Naive thymus-derived CD4-positive, alpha-beta T cell (primary cell): ENCODE results near the gene POTEG. TPM values are rescaled to one million over a fixed set of nuclear protein-coding genes. Genes with fewer than 3 reads are reported as not detected.
"Not testable (repeated sequence)": the region's sequence is repeated elsewhere in the genome, so short reads cannot be mapped to it uniquely, and the experiment has no call there.

Source experiments
- ATAC-seq: fragments of 150-1000 bp; cut with Tn5 transposase; 2 replicates; pipeline ENCODE4 v1.10.0; 2021; ENCODE audit warnings: mild to moderate bottlenecking, moderate library complexity
- CTCF ChIA-PET: fragments of 350-600 bp; sonication (Branson Sonifier 250); formaldehyde crosslinking; loops from one replicate; lab custom pipeline; 2021; ENCODE audit warnings: antibody characterized with exemption; lab: Charles Lee
- POLR2A ChIA-PET: fragments of 350-600 bp; sonication (Branson Sonifier 250); formaldehyde crosslinking; loops from one replicate; lab custom pipeline; 2021; ENCODE audit warnings: antibody characterized with exemption, inconsistent platforms; lab: Charles Lee
- DNase-seq, 9 donors: peaks; one replicate each; pipeline versions ENCODE4 v3.0.0 to v3.0.0-alpha.2; 2020 to 2022; ENCODE audit warnings: mixed read lengths in 1 of 9
- H3K27ac ChIP-seq: one replicate; pipeline ENCODE4 v1.7.0; 2013; ENCODE audit warnings: mild to moderate bottlenecking, low read depth, low read length, moderate library complexity
- H3K27me3 ChIP-seq, 2 donors: one replicate each; pipeline ENCODE4 v1.7.0; 2013; ENCODE audit warnings: low read length in 2 of 2, mild to moderate bottlenecking in 2 of 2, moderate library complexity in 2 of 2; ENCODE audit not compliant: control insufficient read depth in 2 of 2, insufficient read depth in 2 of 2
- H3K36me3 ChIP-seq, 3 experiments: 1 replicate in 2 of 3; 2 replicates in 1 of 3; pipeline ENCODE4 v1.7.0; 2013; ENCODE audit warnings: low read length in 3 of 3, mild to moderate bottlenecking in 3 of 3, moderate library complexity in 1 of 3; ENCODE audit not compliant: insufficient read depth in 3 of 3, control insufficient read depth in 2 of 3
- H3K4me1 ChIP-seq, 2 donors: one replicate each; pipeline ENCODE4 v1.7.0; 2013; ENCODE audit warnings: low read length in 2 of 2, mild to moderate bottlenecking in 2 of 2, moderate library complexity in 1 of 2; ENCODE audit not compliant: control insufficient read depth in 2 of 2, insufficient read depth in 2 of 2
- H3K4me3 ChIP-seq: 2 replicates; pipeline ENCODE4 v1.7.0; 2013; ENCODE audit warnings: mild to moderate bottlenecking, low read length
- H3K9me3 ChIP-seq, 3 experiments: 1 replicate in 2 of 3; 2 replicates in 1 of 3; pipeline ENCODE4 v1.7.0; 2013; ENCODE audit warnings: low read length in 3 of 3; ENCODE audit not compliant: control insufficient read depth in 2 of 3
- H3K27ac Mint-ChIP-seq, 9 donors: one replicate each; pipeline ENCODE4 v1.8.0; 2020 to 2022; ENCODE audit warnings: mixed read lengths in 9 of 9, mild to moderate bottlenecking in 8 of 9, moderate library complexity in 5 of 9, inconsistent platforms in 2 of 9
- H3K27me3 Mint-ChIP-seq, 5 donors: one replicate each; pipeline ENCODE4 v1.8.0; 2021 to 2022; ENCODE audit warnings: mixed read lengths in 5 of 5, mild to moderate bottlenecking in 1 of 5
- H3K36me3 Mint-ChIP-seq, 5 donors: one replicate each; pipeline ENCODE4 v1.8.0; 2020 to 2022; ENCODE audit warnings: mixed read lengths in 5 of 5, mild to moderate bottlenecking in 3 of 5, inconsistent platforms in 1 of 5
- H3K4me1 Mint-ChIP-seq, 7 donors: one replicate each; pipeline ENCODE4 v1.8.0; 2020 to 2022; ENCODE audit warnings: mixed read lengths in 7 of 7, mild to moderate bottlenecking in 3 of 7, inconsistent platforms in 1 of 7
- H3K4me3 Mint-ChIP-seq, 10 donors: one replicate each; pipeline ENCODE4 v1.8.0; 2020 to 2022; ENCODE audit warnings: mild to moderate bottlenecking in 10 of 10, mixed read lengths in 10 of 10, moderate library complexity in 6 of 10, inconsistent platforms in 2 of 10
- H3K9me3 Mint-ChIP-seq, 11 donors: one replicate each; pipeline ENCODE4 v1.8.0; 2020 to 2022; ENCODE audit warnings: mixed read lengths in 11 of 11, mild to moderate bottlenecking in 4 of 11, inconsistent platforms in 1 of 11, moderate library complexity in 1 of 11
- intact Hi-C, 2 donors: fragments of 100-400 bp; cut with micrococcal nuclease; formaldehyde crosslinking; loops; one replicate each; pipeline ENCODE4 v1.15.1; 2023
- polyA plus RNA-seq, 2 donors: library from polyadenylated mRNA; unstranded; fragments of 300-500 nt; fragmentation: Illumina TruSeq; gene quantifications; one replicate each; pipeline ENCODE4 v1.2.3, GENCODE V29; 2021
- total RNA-seq, 6 experiments: library from RNA in 5 of 6; stranded (reverse) in 5 of 6; gene quantifications; 1 replicate in 5 of 6; 2 replicates in 1 of 6; pipeline ENCODE4 v1.2.3 and lab custom pipeline; 2021 to 2026

POTEG gene
- total and polyA plus RNA-seq, 7 experiments from 2014 or later, result not detected

DNA sequence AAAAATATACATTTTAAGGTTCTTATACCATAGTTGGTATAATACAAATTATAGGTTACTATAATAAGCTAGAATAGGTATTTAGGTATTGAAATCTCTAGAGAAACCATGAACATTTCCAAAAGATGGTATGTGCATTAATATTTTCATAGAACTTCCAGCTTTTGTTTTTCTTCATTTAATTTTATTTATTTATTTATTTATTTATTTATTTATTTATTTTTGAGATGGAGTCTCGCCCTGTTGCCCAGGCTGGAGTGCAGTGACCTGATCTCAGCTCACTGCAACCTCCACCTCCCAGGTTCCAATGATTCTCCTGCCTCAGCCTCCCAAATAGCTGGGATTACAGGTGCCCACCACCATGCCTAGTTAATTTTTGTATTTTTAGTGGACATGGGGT is 54.0 kb downstream of the POTEG start:
- H3K27ac Mint-ChIP-seq, DNase-seq, intact Hi-C loops, ATAC-seq, H3K4me3 Mint-ChIP-seq, H3K9me3 ChIP-seq, H3K27me3 ChIP-seq, H3K27me3 Mint-ChIP-seq, H3K27ac ChIP-seq, H3K9me3 Mint-ChIP-seq, H3K36me3 ChIP-seq, CTCF ChIA-PET, H3K36me3 Mint-ChIP-seq, H3K4me1 ChIP-seq, H3K4me1 Mint-ChIP-seq, H3K4me3 ChIP-seq, POLR2A ChIA-PET: not testable (repeated sequence)

DNA sequence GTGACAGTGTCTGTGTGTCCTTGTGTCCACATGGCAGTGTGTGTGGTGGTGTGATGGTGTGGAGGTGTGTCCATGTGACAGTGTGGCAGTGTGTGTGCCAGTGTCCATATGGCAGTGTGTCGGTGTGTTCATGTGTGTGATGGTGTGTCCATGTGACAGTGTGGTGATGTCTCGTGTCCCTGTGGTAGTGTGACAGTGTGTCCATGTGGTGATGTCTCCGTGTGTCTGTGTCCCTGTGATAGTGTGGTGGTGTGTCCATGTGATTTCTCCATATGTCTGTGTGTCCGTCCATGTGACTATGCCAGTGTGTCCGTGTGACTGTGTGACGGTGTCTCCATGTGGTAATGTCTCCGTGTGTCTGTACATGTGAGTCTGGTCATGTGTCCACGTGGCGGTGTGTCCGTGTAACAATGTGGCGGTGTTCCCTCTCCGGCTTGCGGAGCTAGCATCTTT is 59.7 kb downstream of the POTEG start:
- ATAC-seq, result peak; percentile 26
- intact Hi-C loops, H3K27me3 Mint-ChIP-seq, H3K27me3 ChIP-seq, H3K9me3 Mint-ChIP-seq, DNase-seq, POLR2A ChIA-PET, H3K27ac Mint-ChIP-seq, H3K36me3 Mint-ChIP-seq, H3K4me3 ChIP-seq, H3K4me1 ChIP-seq, H3K9me3 ChIP-seq, H3K27ac ChIP-seq, H3K4me1 Mint-ChIP-seq, H3K4me3 Mint-ChIP-seq, CTCF ChIA-PET, H3K36me3 ChIP-seq: not testable (repeated sequence)

DNA sequence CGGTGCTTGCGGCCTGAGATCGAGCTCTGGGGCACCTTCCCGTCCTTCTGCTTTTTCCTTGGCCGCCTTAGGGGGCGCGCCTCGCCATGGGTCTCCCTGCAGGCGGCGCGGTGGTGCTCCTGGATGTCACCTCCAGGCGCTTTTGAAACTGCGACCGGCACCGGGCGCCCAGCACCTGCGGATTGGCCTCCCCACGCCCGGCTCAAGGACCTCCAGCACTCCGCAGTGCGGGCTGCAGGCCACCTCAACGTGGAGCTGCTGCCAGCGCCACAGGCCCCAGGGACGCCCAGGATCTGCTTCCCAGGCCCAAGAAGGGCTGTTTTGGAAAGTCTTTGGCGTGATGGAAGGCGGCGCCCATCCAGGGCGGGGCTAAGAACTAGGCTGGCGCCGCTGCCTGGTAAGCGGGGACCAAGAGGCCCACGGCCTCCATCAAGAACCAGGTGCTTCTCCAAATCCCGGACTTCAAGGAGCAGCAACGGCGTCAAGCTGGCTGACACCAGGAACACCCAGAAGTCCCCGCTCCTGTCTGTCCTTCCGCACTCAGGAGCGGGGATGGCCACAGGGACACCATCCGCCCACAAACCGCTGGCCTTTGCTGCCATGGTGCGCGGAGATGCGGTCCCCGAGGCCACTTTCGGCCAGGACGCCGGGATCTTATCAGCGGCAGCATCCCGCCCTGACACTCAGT is 61.2 kb downstream of the POTEG start:
- H3K4me1 ChIP-seq, H3K27ac Mint-ChIP-seq, H3K4me1 Mint-ChIP-seq, H3K36me3 Mint-ChIP-seq, DNase-seq, H3K4me3 ChIP-seq, H3K4me3 Mint-ChIP-seq, H3K27ac ChIP-seq, POLR2A ChIA-PET, intact Hi-C loops, H3K9me3 Mint-ChIP-seq, ATAC-seq, H3K27me3 Mint-ChIP-seq, CTCF ChIA-PET, H3K27me3 ChIP-seq, H3K36me3 ChIP-seq, H3K9me3 ChIP-seq: not testable (repeated sequence)

DNA sequence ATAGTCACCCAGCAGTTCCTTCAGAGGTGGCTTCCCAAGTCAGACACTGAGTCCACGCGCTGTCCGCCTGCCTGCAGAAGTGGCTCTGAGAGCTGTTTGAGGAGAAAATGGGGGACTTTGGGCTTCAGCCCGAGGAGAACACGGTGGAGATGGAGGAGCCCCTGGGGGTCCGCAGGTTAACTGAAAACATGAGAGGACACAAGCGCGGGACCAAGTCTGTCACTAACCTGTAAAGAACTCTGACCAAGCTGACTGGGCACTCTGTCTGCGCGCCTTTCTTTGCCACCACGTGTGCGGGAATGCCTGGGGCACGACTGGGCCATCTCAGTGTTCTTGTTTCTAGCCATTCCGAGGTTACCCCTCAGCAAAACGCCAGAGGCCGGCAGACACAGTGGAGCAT is 62.4 kb downstream of the POTEG start:
- H3K27me3 Mint-ChIP-seq, H3K36me3 Mint-ChIP-seq: not testable (repeated sequence)

DNA sequence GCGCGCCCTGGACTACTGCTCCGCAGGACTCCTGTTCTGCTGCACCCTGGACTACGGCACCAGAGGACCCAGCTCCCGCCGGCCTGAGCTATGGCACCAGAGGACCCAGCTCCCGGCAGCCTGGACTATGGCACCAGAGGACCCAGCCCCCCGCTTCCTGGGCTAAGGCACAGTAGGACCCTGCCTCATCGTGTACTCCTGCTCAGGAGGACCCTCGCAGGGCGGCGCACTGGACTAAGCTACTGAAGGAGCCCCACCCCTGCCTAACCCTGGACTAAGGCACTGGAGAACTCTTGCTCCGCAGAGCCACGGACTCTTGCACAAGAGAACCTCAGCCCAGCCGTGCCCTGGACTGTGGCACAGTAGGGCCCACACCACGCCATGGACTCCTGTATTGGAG is 71.3 kb downstream of the POTEG start:
- H3K36me3 Mint-ChIP-seq, H3K4me3 Mint-ChIP-seq, H3K9me3 Mint-ChIP-seq, H3K4me1 Mint-ChIP-seq, H3K4me1 ChIP-seq, H3K36me3 ChIP-seq, intact Hi-C loops, POLR2A ChIA-PET, DNase-seq, CTCF ChIA-PET, H3K27ac ChIP-seq, H3K27me3 Mint-ChIP-seq, H3K27ac Mint-ChIP-seq, H3K9me3 ChIP-seq, ATAC-seq, H3K27me3 ChIP-seq, H3K4me3 ChIP-seq: not testable (repeated sequence)

More for the DNA sequence above, 62.4 kb downstream of the POTEG start:
- DNase-seq, H3K9me3 ChIP-seq, H3K27me3 ChIP-seq, CTCF ChIA-PET, H3K36me3 ChIP-seq, ATAC-seq, H3K4me3 Mint-ChIP-seq, H3K4me1 Mint-ChIP-seq, POLR2A ChIA-PET, intact Hi-C loops, H3K27ac Mint-ChIP-seq, H3K4me1 ChIP-seq, H3K4me3 ChIP-seq, H3K27ac ChIP-seq, H3K9me3 Mint-ChIP-seq: not testable (repeated sequence)

DNA sequence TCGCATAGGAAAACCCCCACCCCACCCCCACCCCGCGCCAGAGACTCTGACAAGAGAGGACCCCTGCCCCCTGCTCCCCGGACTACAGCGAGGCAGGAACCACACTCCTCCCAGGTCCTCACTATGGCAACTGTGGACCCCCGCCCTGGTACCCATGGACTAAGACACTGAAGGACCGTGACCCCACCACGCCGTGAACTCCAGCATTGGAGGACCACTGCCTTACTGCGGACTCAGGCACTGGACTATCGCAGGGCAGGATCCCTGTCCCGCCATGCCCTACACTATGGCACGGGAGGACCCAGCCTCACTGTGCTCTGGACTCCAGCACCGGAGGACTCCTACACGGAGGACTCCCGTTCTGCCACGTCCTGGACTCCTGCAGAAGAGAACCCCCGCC is 71.8 kb downstream of the POTEG start:
- H3K9me3 Mint-ChIP-seq, H3K4me3 Mint-ChIP-seq, H3K27ac Mint-ChIP-seq, H3K36me3 ChIP-seq, H3K36me3 Mint-ChIP-seq, intact Hi-C loops, H3K4me1 Mint-ChIP-seq, ATAC-seq, H3K4me3 ChIP-seq, H3K27ac ChIP-seq, CTCF ChIA-PET, H3K27me3 Mint-ChIP-seq, H3K9me3 ChIP-seq, H3K4me1 ChIP-seq, POLR2A ChIA-PET, DNase-seq, H3K27me3 ChIP-seq: not testable (repeated sequence)

DNA sequence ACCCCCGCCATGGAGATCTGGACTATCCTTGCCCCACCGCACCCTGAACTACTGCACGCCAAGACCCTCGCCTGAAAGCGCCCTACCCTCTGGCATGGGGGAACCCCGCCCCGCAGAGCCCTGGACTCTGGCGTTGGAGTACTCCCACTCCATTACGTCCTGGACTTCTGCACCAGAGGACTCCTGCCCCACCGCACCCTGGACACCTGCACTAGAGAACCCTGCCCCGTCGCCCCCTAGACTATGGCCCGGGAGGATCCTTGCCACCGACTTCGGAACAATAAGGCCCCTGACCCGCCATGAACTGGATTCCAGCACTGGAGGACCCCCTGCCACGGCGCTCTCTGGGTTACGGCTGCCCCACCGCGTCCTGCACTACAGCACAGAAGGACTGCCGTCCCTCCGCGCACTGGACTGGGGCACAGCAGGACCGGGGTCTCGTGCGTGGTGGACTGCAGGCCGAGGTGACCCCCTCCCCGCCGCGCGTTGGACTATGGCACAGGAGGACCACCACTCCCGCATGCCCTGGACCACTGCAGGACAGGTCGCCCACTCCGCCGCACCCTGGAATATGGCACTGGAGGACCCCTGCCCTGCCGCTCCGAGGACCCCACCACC is 72.4 kb downstream of the POTEG start:
- H3K4me1 Mint-ChIP-seq, H3K9me3 ChIP-seq, H3K4me3 Mint-ChIP-seq: not testable (repeated sequence)

More for the DNA sequence above, 72.4 kb downstream of the POTEG start:
- H3K36me3 ChIP-seq, H3K4me3 ChIP-seq, H3K27me3 ChIP-seq, H3K27me3 Mint-ChIP-seq, H3K27ac ChIP-seq, H3K9me3 Mint-ChIP-seq, DNase-seq, CTCF ChIA-PET, ATAC-seq, POLR2A ChIA-PET, H3K27ac Mint-ChIP-seq, H3K36me3 Mint-ChIP-seq, H3K4me1 ChIP-seq, intact Hi-C loops: not testable (repeated sequence)
